T-helper 22 cell (primary cell): ENCODE data around the gene CFAP410.

ENCODE experiments used
- DNase-seq: peaks from one replicate; pipeline ENCODE4 v3.0.0-alpha.2; 2020; ENCODE audit warnings: low read depth

The CFAP410 gene

DNA sequence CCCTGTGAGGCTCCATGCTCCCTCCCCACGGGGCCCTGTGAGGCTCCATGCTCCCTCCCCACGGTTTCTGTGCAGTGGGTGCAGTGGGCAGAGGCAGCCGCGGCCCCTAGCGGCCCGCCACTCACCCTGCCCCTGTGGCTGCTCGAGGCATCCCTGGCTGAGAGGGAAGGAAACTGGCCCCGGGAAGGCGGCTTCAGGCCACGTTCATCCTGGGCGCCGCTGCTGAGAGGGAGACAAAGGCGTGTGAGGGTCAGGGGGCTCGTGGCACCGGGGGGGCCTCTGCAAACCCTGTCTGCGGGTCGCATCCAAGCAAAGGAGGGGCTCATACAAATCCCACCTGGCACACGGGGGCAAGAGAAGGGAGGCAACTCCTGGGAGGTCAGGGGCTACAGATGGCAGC is 8.5 kb downstream of the CFAP410 start:
- no peak for DNase-seq

GRCh38 chr21:44329971-44330681 is 9.1 kb downstream of the CFAP410 start:
- DNase-seq: no peak

GRCh38 chr21:44329086-44329889 is 9.9 kb downstream of the CFAP410 start:
- DNase-seq: no peak

DNA sequence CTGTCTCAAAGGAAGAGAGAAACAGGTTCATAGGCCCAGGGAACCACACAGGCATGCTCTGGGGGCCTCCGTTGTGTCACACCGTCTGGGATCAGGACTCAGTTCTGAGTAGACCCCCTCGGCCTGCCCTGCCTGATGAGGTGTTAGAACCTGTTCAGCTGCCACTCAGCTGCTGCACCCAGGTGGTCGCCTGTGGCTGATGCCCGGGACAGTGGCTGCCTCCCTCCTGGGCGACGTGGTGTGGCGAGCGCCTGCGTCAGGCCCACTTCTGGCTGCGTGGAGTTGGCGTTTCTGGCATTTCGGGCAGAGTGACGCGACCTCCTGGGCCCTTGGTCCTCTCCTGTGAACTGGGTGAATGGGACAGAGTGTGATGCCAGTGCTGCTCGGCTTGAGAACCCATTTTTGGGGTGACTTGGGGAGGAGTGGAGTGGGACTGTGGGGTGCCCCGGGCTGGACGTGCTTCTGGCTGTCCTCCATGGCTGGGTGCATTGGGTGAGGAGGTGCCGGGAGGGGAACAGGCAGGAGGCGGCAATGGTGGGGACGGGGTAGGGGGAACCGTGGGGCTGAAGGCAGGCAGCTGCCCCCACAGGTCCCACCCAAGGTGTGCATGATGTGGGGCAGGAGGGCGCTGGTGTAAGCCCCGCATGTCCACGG is 10.8 kb downstream of the CFAP410 start:
- DNase-seq: no peak

DNA sequence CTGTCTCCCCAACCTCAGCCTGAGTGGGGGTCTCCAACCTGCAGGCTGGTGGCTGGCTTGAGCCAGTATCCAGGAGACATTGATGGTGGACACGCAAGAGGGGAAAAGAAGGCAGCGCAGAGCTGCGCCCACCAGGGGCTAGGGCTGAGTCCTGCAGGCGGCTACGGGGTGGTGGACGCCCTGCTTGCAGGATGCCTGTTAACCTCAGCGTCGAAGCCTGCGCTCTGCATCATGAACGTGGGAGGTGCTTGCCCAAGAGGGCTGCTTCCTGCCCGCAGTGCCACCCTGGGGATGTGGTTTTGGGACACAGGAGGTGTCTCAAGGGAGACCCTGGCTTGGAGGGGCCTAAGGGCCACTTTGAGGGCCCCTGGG is 11.6 kb downstream of the CFAP410 start:
- no peak for DNase-seq

DNA sequence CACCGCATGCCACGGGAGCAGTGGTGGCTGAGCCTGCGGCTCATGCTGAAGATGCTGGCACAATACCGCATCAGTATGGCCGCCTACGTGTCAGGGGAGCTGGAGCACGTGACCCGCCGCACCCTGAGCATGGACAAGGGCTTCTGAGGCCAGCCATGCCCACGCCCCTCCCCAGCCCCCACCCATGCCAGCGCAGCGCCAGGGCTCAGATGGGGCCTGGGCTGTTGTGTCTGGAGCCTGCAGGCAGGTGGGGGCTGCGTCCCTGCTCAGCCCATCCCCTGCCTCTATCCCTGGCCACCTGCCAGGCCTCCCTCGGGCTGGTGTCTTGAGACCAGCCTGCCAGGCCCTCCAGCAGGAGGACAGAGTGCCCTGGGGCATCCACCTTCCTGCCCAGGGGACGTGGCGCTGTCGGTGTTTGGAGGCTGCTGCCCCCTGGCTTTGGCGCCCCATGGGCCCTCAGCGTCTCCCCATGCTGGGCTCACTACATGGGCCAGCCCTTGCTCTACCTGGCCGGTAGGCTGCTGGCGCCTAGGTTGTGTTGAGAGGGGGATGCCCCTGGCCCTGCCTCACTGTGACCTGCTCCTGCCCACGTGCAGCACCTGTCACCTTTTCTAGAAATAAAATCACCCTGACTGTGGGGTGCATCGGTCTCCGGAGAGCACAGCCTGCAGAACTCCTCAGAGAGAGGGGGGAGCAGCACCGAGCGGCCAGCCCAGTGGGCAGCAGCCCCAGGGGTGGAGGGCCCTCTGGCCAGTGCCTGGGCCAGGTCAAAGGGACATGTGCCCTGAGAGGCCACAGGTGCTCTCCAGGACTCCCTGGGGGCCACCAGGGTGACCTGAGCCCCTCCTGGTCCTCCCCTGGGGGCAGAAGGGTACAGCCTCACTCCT is 12.2 kb downstream of the CFAP410 start:
- no peak for DNase-seq

GRCh38 chr21:44326272-44326647 is 12.9 kb downstream of the CFAP410 start:
- no peak for DNase-seq

GRCh38 chr21:44325386-44326271 is 13.6 kb downstream of the CFAP410 start:
- no peak for DNase-seq

GRCh38 chr21:44324854-44325107 is 14.4 kb downstream of the CFAP410 start:
- DNase-seq: no peak

GRCh38 chr21:44324106-44324853 is 14.9 kb downstream of the CFAP410 start:
- DNase-seq: no peak

DNA sequence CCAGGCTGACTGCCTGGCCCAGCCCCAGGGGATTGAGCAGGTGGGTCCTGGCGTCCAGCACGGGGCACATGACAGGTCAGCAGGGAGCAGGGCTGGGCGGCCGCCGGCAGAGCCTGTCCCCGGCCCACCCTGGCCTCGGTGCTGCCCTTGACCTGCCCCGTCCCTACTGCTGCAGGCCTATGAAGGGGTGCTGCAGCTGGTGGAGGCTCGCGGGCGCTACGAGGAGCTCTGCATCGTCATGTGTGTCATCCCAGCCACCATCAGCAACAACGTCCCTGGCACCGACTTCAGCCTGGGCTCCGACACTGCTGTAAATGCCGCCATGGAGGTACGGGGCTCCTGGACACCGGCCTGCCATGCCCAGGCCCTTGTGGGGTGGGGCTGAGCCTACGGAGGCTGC is 15.6 kb downstream of the CFAP410 start:
- DNase-seq: no peak

GRCh38 chr21:44322621-44323325 is 16.4 kb downstream of the CFAP410 start:
- no peak for DNase-seq

GRCh38 chr21:44321846-44322450 is 17.2 kb downstream of the CFAP410 start:
- DNase-seq: no peak

- DNase-seq: no peak
Measured at GRCh38 chr21:44320847-44321246, 18.3 kb downstream of the CFAP410 start.

DNA sequence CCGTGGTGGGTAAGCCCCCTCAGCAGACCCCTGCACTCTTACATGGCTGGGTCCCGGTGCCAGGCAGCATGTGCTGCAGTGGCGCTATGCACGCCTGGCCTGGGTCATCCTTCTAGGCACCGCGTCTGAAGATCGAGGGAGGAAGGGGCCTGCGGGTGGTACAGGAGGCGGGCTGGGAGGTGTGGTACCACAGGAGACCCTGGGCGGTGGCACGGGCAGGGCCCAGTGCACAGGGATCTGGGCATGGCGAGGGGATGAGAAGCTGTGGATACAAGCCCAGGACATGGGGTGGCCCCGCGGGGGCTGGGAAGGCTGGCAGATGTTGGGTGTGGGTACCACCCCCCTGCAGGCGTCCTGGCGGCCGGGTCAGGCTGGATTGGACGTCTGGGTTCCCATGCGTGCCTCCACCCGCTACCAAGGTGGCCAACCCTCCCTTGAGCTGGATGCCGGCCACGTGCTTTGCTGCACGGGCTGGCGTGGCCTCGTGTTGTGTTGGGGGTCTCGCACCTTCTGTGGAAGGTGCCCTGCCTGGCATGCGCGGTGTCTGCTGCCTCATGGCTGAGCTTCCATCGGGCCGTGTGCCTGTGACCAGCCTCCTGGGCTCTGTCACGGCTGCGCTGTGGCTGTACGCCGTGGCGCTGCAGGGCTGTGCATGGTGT is 19.7 kb downstream of the CFAP410 start:
- DNase-seq: no peak

DNA sequence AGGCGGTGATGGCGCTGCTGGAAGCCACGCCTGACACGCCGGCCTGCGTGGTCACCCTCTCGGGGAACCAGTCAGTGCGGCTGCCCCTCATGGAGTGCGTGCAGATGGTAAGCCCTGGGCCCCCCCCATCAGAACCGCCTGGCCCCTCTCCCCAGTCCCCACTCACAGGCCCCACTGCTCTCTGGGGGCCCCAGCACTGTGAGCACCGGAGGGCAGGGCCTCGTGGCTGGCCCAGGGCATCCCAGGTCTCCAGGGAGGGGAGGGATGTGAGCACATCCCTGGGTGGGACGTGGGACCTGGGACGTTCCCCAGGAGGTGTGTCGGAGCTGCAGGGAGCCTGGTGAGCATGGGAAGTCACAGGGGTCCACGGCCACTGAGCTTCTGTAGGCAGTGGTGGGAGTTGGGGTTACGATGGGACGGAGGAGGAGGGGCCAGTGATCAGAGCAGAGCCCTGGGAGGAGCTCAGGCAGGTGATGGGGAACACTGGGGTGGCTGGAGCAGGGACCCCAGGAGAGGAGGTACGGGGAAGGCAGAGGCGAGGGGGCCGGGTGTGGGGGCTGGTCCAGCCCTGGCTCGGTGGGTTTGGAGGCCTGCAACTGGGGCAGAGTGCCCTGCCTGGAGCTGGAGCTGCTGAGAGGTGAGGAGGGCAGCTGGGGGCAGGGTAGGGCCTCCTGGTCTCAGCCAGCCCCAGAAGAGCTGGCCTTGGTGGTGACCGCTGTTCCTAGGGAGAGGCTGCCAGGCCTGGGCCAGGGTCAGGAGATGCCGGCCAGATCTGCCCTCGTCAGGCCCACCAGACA is 20.5 kb downstream of the CFAP410 start:
- DNase-seq: no peak

- DNase-seq: no peak
Measured at GRCh38 chr21:44317871-44318270, 21.3 kb downstream of the CFAP410 start.

DNA sequence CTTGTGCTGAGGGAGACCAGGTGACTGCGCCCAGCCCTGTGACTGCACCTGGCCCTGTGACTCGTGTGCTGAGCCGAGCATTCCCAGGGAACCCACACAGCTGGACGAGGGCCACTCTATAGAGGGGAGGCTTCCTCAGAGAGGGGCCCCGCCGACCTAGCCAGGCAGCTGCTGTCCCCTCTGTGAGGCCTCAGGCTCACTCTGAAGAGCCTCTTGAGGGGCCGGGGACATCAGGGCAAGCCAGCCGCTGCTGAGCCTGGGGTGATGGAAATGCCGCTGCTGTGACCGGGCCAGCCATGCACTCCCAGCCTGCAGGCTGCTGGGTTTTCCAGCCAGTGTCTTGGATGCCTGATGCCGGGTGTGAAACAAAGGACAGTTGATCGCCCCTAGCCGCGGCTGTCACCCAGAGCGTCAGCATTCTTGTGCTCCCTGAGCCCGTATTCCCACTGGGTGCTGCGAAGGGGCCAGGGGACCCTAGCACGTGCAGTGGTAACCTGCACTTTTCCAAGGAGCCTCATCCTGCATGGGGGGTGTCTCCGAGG is 21.9 kb downstream of the CFAP410 start:
- no peak for DNase-seq
